ENCODE measurements around the gene PICK1.
A peak's percentile ranks its signal among the peaks of the same experiment; 100 is the strongest.

Gene PICK1

DNA sequence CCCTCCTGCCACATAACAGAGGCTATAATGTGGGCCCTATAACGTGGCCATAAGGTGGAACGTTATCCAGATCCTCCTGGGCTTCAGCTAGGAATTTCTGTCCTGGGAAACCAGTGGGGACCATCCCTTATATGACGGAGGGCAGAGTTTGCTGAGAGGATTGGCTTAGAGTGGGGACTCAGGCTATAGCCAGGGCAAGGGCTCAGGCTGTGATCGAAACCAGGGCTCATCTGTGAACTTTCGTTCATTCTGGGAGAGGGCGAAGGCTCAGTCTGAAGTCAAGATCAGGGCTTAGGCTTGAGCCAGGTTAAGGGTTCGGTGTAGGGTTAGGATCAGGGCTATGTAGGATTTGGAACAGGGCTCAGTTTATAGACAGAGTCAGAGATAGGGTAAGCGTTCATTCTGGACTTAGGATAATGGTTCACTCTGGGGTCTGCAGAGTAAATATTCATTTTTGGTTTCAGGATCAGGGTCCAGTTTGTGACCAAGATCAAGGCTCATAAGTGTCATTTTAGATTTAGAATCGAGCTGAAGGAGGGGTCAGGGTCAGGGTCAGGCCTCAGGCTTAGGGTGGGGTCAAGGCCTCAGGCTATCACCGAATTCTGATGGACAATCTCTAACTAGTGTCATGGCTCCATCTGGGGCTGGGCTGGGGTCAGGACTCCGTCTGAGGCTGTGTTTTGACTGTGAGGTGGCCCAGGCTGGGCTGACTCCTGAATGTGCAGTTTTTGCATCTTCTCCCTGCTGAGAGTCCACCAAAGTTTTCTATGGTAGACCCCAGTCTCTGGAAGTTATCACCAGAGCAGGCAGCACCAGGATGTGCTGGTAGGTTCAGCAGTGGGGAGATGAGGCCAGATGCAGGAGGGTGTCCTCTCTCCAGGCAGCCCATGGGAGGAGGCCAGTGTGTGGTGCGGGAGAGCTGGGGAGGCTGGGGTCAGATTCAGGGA is 39.0 kb upstream of the PICK1 start:
- H3K27ac ChIP-seq: peak overlapping the region in 1 of 2 donors; percentile 35
- H3K4me3 ChIP-seq: no peak overlapping the region
- no peak for TF ChIP-seq CTCF (IDR thresholded peaks at IDR 0.05)
- DNase-seq (ENCODE audit: low spot score): no peak

- no peak overlapping the region for H3K4me3 ChIP-seq
- peak overlapping the region in 1 of 2 donors; percentile 35 for H3K27ac ChIP-seq
- TF ChIP-seq CTCF (IDR thresholded peaks at IDR 0.05): no peak
- DNase-seq (ENCODE audit: low spot score): no peak
Measured at GRCh38 chr22:38018938-38019827, 38.0 kb upstream of the PICK1 start.

- no peak for TF ChIP-seq CTCF (IDR thresholded peaks at IDR 0.05)
- H3K27ac ChIP-seq: no peak overlapping the region
- no peak for DNase-seq (ENCODE audit: low spot score)
- H3K4me3 ChIP-seq: no peak overlapping the region
Measured at GRCh38 chr22:38021206-38021605, 36.0 kb upstream of the PICK1 start.

GRCh38 chr22:38023045-38023444 is 34.2 kb upstream of the PICK1 start:
- no peak overlapping the region for H3K4me3 ChIP-seq
- TF ChIP-seq CTCF (IDR thresholded peaks at IDR 0.05): no peak
- DNase-seq (ENCODE audit: low spot score): no peak
- no peak overlapping the region for H3K27ac ChIP-seq

DNA sequence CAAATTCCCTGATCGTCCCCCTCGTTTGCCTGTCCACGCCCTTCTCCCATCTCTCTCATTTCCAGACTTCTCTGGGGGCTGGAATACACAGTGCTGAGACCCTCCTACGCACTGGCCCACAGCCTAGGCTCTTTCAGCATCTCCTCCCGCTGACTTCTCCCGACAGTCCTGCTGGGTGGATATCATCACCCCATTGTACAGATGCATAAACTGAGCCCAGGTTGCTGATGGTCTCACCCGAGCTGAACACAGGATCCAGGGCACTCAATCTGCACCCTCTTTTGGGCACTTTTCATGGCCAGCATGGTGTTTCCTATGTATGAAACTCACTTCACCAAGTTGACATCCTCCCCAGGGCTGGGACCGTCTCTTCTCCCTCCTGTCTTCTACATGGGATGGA is 31.7 kb upstream of the PICK1 start:
- no peak overlapping the region for H3K27ac ChIP-seq

More for the DNA sequence above, 31.7 kb upstream of the PICK1 start:
- no peak for DNase-seq (ENCODE audit: low spot score)
- TF ChIP-seq CTCF (IDR thresholded peaks at IDR 0.05): no peak
- H3K4me3 ChIP-seq: no peak overlapping the region

Data from coronary artery (tissue), 2 donors.